ENCODE data around the gene CPT1C. TPM values are rescaled to one million over a fixed set of nuclear protein-coding genes. Genes with fewer than 3 reads are reported as not detected.

The CPT1C gene
- total RNA-seq, 1 donor from 2014 or later = 133 TPM

- no peak for TF ChIP-seq CTCF (IDR thresholded peaks at IDR 0.05; ENCODE audit: partially characterized antibody, unreplicated experiment)
- Mint-ChIP-seq H3K27ac (ENCODE audit: unreplicated experiment) (peak overlapping the region; percentile 17), H3K4me3 (ENCODE audit: unreplicated experiment) (peak overlapping the region; percentile 99), H3K4me1 (ENCODE audit: low read depth, unreplicated experiment) (peaks cover 10% of the 10 kb centered on the region), H3K27me3 (ENCODE audit: unreplicated experiment) (peaks cover 15% of the 10 kb centered on the region), H3K36me3 (ENCODE audit: unreplicated experiment) (no peaks in the 10 kb centered on the region), H3K9me3 (ENCODE audit: unreplicated experiment) (peaks cover 16% of the 10 kb centered on the region)
- DNase-seq = no peak
Observed at GRCh38 chr19:49692147-49692506, 1.2 kb downstream of the CPT1C start.

GRCh38 chr19:49696115-49696514, 5.2 kb downstream of the CPT1C start:
- no peak overlapping the region for H3K4me3 Mint-ChIP-seq (ENCODE audit: unreplicated experiment)
- H3K4me1 Mint-ChIP-seq (ENCODE audit: low read depth, unreplicated experiment) = no peaks in the 10 kb centered on the region
- no peak overlapping the region for H3K27ac Mint-ChIP-seq (ENCODE audit: unreplicated experiment)
- no peak for DNase-seq
- peaks cover 6% of the 10 kb centered on the region for H3K9me3 Mint-ChIP-seq (ENCODE audit: unreplicated experiment)
- no peaks in the 10 kb centered on the region for H3K36me3 Mint-ChIP-seq (ENCODE audit: unreplicated experiment)
- no peak for TF ChIP-seq CTCF (IDR thresholded peaks at IDR 0.05; ENCODE audit: partially characterized antibody, unreplicated experiment)
- peaks cover 7% of the 10 kb centered on the region for H3K27me3 Mint-ChIP-seq (ENCODE audit: unreplicated experiment)

GRCh38 chr19:49696865-49697264, 5.9 kb downstream of the CPT1C start:
- TF ChIP-seq CTCF (IDR thresholded peaks at IDR 0.05; ENCODE audit: partially characterized antibody, unreplicated experiment) = no peak
- Mint-ChIP-seq H3K27me3 (ENCODE audit: unreplicated experiment) (peaks cover 7% of the 10 kb centered on the region), H3K4me1 (ENCODE audit: low read depth, unreplicated experiment) (no peaks in the 10 kb centered on the region), H3K4me3 (ENCODE audit: unreplicated experiment) (no peak overlapping the region), H3K36me3 (ENCODE audit: unreplicated experiment) (no peaks in the 10 kb centered on the region), H3K27ac (ENCODE audit: unreplicated experiment) (no peak overlapping the region), H3K9me3 (ENCODE audit: unreplicated experiment) (peaks cover 6% of the 10 kb centered on the region)
- no peak for DNase-seq

- H3K4me3 Mint-ChIP-seq (ENCODE audit: unreplicated experiment) = no peak overlapping the region
- no peaks in the 10 kb centered on the region for H3K36me3 Mint-ChIP-seq (ENCODE audit: unreplicated experiment)
- no peak for TF ChIP-seq CTCF (IDR thresholded peaks at IDR 0.05; ENCODE audit: partially characterized antibody, unreplicated experiment)
- H3K27me3 Mint-ChIP-seq (ENCODE audit: unreplicated experiment) = peaks cover 7% of the 10 kb centered on the region
- H3K27ac Mint-ChIP-seq (ENCODE audit: unreplicated experiment) = no peak overlapping the region
- H3K4me1 Mint-ChIP-seq (ENCODE audit: low read depth, unreplicated experiment) = no peaks in the 10 kb centered on the region
- no peak for DNase-seq
- H3K9me3 Mint-ChIP-seq (ENCODE audit: unreplicated experiment) = no peaks in the 10 kb centered on the region
Observed at GRCh38 chr19:49699364-49699763, 8.4 kb downstream of the CPT1C start.

GRCh38 chr19:49700563-49700962, 9.6 kb downstream of the CPT1C start:
- Mint-ChIP-seq H3K27me3 (ENCODE audit: unreplicated experiment) (peaks cover 7% of the 10 kb centered on the region), H3K27ac (ENCODE audit: unreplicated experiment) (no peak overlapping the region), H3K36me3 (ENCODE audit: unreplicated experiment) (no peaks in the 10 kb centered on the region), H3K4me1 (ENCODE audit: low read depth, unreplicated experiment) (no peaks in the 10 kb centered on the region), H3K4me3 (ENCODE audit: unreplicated experiment) (no peak overlapping the region), H3K9me3 (ENCODE audit: unreplicated experiment) (no peaks in the 10 kb centered on the region)
- no peak for DNase-seq
- TF ChIP-seq CTCF (IDR thresholded peaks at IDR 0.05; ENCODE audit: partially characterized antibody, unreplicated experiment) = no peak

Data from glutamatergic neuron (in vitro differentiated cells).